GM23338 (cell line): Measurements from ENCODE around the gene SLC6A3. TPM values are rescaled to one million over a fixed set of nuclear protein-coding genes. Genes with fewer than 3 reads are reported as not detected.

Source experiments
- ATAC-seq: fragments of 200-7000 bp; cut with Tn5 transposase; 3 replicates; pipeline ENCODE4 v1.9.1; 2020
- DNase-seq: peaks from one replicate; pipeline ENCODE4 v3.0.0-alpha.2; 2015; ENCODE audit warnings: low spot score
- H2AFZ ChIP-seq: fragments of 200-600 bp; sonication (generic); 2 replicates; pipeline ENCODE4 v1.8.0; 2016; ENCODE audit warnings: antibody characterized with exemption, mild to moderate bottlenecking, moderate library complexity
- H3F3A ChIP-seq: fragments of 200-600 bp; sonication (generic); replicated peaks from 2 replicates; pipeline ENCODE4 v1.8.0; 2017; ENCODE audit warnings: antibody characterized with exemption, mixed run types, low read depth
- H3K27ac ChIP-seq: fragments of 200-600 bp; sonication (generic); 2 replicates; pipeline ENCODE4 v1.6.1; 2016; ENCODE audit warnings: low read depth
- H3K27me3 ChIP-seq: fragments of 200-600 bp; sonication (generic); 2 replicates; pipeline ENCODE4 v1.8.0; 2016; ENCODE audit warnings: mild to moderate bottlenecking, mixed run types, moderate library complexity; ENCODE audit not compliant: insufficient read depth
- H3K36me3 ChIP-seq: fragments of 200-600 bp; sonication (generic); 2 replicates; pipeline ENCODE4 v1.8.0; 2016; ENCODE audit warnings: mild to moderate bottlenecking; ENCODE audit not compliant: insufficient read depth
- H3K4me1 ChIP-seq: fragments of 200-600 bp; sonication (generic); 2 replicates; pipeline ENCODE4 v1.8.0; 2016; ENCODE audit warnings: mild to moderate bottlenecking, moderate library complexity; ENCODE audit not compliant: insufficient read depth
- H3K4me2 ChIP-seq: fragments of 200-600 bp; sonication (generic); 2 replicates; pipeline ENCODE4 v1.7.1; 2017; ENCODE audit warnings: mixed run types
- H3K4me3 ChIP-seq: fragments of 200-600 bp; sonication (generic); 2 replicates; pipeline ENCODE4 v1.6.1; 2016; ENCODE audit warnings: mixed run types
- H3K79me2 ChIP-seq: fragments of 200-600 bp; sonication (generic); replicated peaks from 2 replicates; pipeline ENCODE4 v1.8.0; 2017; ENCODE audit warnings: mild to moderate bottlenecking; ENCODE audit not compliant: insufficient read depth
- H3K9me2 ChIP-seq: fragments of 200-600 bp; sonication (generic); 2 replicates; pipeline ENCODE4 v1.8.0; 2017; ENCODE audit not compliant: insufficient read depth
- H4K20me1 ChIP-seq: fragments of 200-600 bp; sonication (generic); replicated peaks from 2 replicates; pipeline ENCODE4 v1.8.0; 2017; ENCODE audit warnings: mild to moderate bottlenecking; ENCODE audit not compliant: insufficient read depth
- H3K27ac Mint-ChIP-seq: 2 replicates; pipeline ENCODE4 v1.8.0; 2020; ENCODE audit warnings: inconsistent platforms, mild to moderate bottlenecking, moderate library complexity, mixed read lengths
- H3K27me3 Mint-ChIP-seq: 3 replicates; pipeline ENCODE4 v1.8.0; 2022; ENCODE audit warnings: low read depth, mild to moderate bottlenecking, moderate library complexity, mixed read lengths, inconsistent platforms; ENCODE audit not compliant: insufficient read depth, poor library complexity
- H3K36me3 Mint-ChIP-seq: 3 replicates; pipeline ENCODE4 v1.8.0; 2021; ENCODE audit warnings: low read depth, mild to moderate bottlenecking, inconsistent platforms, moderate library complexity, mixed read lengths
- H3K4me1 Mint-ChIP-seq: 3 replicates; pipeline ENCODE4 v1.8.0; 2020; ENCODE audit warnings: mild to moderate bottlenecking, inconsistent platforms, mixed read lengths
- H3K4me3 Mint-ChIP-seq: 3 replicates; pipeline ENCODE4 v1.8.0; 2021; ENCODE audit warnings: moderate library complexity, mild to moderate bottlenecking, inconsistent platforms, mixed read lengths
- H3K9me3 Mint-ChIP-seq: 3 replicates; pipeline ENCODE4 v1.8.0; 2020; ENCODE audit warnings: moderate library complexity, mild to moderate bottlenecking, inconsistent platforms, mixed read lengths
- CREB1 ChIP-seq: fragments of 250-450 bp; sonication (Bioruptor Pico); IDR thresholded peaks from 2 replicates; pipeline ENCODE4 v1.5.0; 2020; ENCODE audit warnings: low read depth, mild to moderate bottlenecking, moderate library complexity
- EZH2 ChIP-seq: fragments of 200-600 bp; sonication (generic); IDR thresholded peaks from one replicate; pipeline ENCODE4 v1.8.0; 2017; ENCODE audit warnings: antibody characterized with exemption, mild to moderate bottlenecking, low read depth; ENCODE audit not compliant: unreplicated experiment
- EZH2phosphoT487 ChIP-seq: fragments of 200-600 bp; sonication (generic); IDR thresholded peaks from one replicate; pipeline ENCODE4 v1.8.1; 2018; ENCODE audit warnings: antibody characterized with exemption; ENCODE audit not compliant: unreplicated experiment
- POLR2AphosphoS5 ChIP-seq: IDR thresholded peaks from 2 replicates; pipeline ENCODE4 v1.6.1; 2016; ENCODE audit warnings: antibody characterized with exemption, low read depth
- STAT1 ChIP-seq: IDR thresholded peaks from one replicate; pipeline ENCODE4 v1.6.1; 2016; ENCODE audit warnings: antibody characterized with exemption; ENCODE audit not compliant: unreplicated experiment
- ZNF114 ChIP-seq: fragments of 250-450 bp; sonication (Bioruptor Pico); IDR thresholded peaks from 2 replicates; pipeline ENCODE4 v1.5.0; 2020; ENCODE audit warnings: mild to moderate bottlenecking, moderate library complexity
- ZNF462 ChIP-seq: fragments of 250-450 bp; sonication (Bioruptor Pico); IDR thresholded peaks from 2 replicates; pipeline ENCODE4 v1.5.0; 2020; ENCODE audit warnings: mild to moderate bottlenecking, moderate library complexity
- polyA plus RNA-seq: library from polyadenylated mRNA; unstranded; fragments of >200 nt; fragmentation: Nextera tagmentation; extraction: Ambion mirVana; gene quantifications from 2 replicates; pipeline ENCODE4 v1.2.1, GENCODE V29; 2016
- total RNA-seq: library from RNA; depleted of rRNA; stranded (reverse); fragments of >200 nt; shearing (Covaris generic); gene quantifications from 2 replicates; pipeline ENCODE4 v1.2.3, GENCODE V29; 2014
- TF ChIP-seq, protein P1 (sequence below): IDR thresholded peaks from one replicate; pipeline ENCODE4 v1.6.1; 2018; ENCODE audit warnings: antibody characterized with exemption; ENCODE audit not compliant: unreplicated experiment
- TF ChIP-seq, protein P2 (sequence below): IDR thresholded peaks from 2 replicates; pipeline ENCODE4 v1.6.1; 2016; ENCODE audit warnings: antibody characterized with exemption
- TF ChIP-seq, protein P3 (sequence below), 2 experiments: fragments of 200-600 bp in 1 of 2; sonication (generic) in 1 of 2; conservative IDR thresholded peaks; 2 replicates each; pipeline versions ENCODE4 v1.5.1 to v1.6.1; 2016 to 2017; ENCODE audit warnings: antibody characterized with exemption in 2 of 2, low read depth in 2 of 2, mild to moderate bottlenecking in 2 of 2, moderate library complexity in 1 of 2

The SLC6A3 gene
- total and polyA plus RNA-seq, 2 experiments from 2014 or later = 0.76 to 1.0 TPM

DNA sequence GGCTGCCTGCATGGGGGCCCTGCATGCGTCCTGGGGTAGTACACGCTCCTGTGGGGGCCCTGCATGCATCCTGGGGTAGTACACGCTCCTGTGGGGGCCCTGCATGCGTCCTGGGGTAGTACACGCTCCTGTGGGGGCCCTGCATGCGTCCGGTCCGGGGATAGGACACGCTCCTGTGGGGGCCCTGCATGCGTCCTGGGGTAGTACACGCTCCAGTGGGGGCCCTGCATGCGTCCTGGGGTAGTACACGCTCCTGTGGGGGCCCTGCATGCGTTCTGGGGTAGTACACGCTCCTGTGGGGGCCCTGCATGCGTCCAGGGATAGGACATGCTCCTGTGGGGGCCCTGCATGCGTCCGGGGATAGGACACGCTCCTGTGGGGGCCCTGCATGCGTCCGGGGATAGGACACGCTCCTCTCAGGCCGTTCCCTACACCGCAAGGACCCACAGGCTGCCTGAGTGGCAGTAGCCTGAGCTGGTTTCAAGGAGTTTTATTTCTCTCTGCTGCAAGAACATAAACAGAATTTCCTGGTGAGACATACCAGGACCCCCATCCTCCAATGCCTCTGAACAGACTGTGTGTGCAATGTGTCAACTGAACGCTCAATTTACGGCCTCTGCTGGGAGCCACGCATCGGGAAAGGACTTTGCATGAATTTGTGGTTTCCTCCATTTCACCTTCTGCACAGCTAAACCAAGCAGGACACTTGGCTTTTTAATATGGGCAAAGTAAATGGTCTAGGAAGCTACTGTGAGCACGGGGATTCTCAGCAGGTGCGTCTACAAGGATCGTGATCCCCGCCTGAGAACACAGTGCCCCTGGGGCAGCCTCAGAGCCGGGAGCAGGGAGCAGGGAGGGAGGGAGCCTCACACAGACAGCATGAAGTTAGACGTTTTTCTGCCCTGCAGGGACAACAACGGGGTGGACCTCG is 51.4 kb downstream of the SLC6A3 start:
- Mint-ChIP-seq H3K4me1 (peaks cover 6% of the 10 kb centered on the region), H3K27ac (no peak overlapping the region), H3K36me3 (no peaks in the 10 kb centered on the region), H3K27me3 (peaks cover 3% of the 10 kb centered on the region), H3K4me3 (no peak overlapping the region), H3K9me3 (no peaks in the 10 kb centered on the region; the same call in 2 of the 3 replicates)
- Histone ChIP-seq H3F3A (no peaks in the 10 kb centered on the region), H3K9me2 (no peaks in the 10 kb centered on the region), H3K36me3 (no peaks in the 10 kb centered on the region), H3K4me3 (no peak overlapping the region), H3K4me1 (no peaks in the 10 kb centered on the region), H3K27ac (no peak overlapping the region), H4K20me1 (no peaks in the 10 kb centered on the region), H3K4me2 (no peak overlapping the region), H3K27me3 (no peaks in the 10 kb centered on the region), H3K79me2 (no peaks in the 10 kb centered on the region), H2AFZ (no peak overlapping the region)
- TF ChIP-seq ZNF462 = no peak
- no peak for TF ChIP-seq EZH2phosphoT487
- TF ChIP-seq, protein P1, sequence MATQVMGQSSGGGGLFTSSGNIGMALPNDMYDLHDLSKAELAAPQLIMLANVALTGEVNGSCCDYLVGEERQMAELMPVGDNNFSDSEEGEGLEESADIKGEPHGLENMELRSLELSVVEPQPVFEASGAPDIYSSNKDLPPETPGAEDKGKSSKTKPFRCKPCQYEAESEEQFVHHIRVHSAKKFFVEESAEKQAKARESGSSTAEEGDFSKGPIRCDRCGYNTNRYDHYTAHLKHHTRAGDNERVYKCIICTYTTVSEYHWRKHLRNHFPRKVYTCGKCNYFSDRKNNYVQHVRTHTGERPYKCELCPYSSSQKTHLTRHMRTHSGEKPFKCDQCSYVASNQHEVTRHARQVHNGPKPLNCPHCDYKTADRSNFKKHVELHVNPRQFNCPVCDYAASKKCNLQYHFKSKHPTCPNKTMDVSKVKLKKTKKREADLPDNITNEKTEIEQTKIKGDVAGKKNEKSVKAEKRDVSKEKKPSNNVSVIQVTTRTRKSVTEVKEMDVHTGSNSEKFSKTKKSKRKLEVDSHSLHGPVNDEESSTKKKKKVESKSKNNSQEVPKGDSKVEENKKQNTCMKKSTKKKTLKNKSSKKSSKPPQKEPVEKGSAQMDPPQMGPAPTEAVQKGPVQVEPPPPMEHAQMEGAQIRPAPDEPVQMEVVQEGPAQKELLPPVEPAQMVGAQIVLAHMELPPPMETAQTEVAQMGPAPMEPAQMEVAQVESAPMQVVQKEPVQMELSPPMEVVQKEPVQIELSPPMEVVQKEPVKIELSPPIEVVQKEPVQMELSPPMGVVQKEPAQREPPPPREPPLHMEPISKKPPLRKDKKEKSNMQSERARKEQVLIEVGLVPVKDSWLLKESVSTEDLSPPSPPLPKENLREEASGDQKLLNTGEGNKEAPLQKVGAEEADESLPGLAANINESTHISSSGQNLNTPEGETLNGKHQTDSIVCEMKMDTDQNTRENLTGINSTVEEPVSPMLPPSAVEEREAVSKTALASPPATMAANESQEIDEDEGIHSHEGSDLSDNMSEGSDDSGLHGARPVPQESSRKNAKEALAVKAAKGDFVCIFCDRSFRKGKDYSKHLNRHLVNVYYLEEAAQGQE = no peak
- TF ChIP-seq EZH2 = no peak
- TF ChIP-seq STAT1 = no peak
- no peak for TF ChIP-seq ZNF114
- TF ChIP-seq, protein P2, sequence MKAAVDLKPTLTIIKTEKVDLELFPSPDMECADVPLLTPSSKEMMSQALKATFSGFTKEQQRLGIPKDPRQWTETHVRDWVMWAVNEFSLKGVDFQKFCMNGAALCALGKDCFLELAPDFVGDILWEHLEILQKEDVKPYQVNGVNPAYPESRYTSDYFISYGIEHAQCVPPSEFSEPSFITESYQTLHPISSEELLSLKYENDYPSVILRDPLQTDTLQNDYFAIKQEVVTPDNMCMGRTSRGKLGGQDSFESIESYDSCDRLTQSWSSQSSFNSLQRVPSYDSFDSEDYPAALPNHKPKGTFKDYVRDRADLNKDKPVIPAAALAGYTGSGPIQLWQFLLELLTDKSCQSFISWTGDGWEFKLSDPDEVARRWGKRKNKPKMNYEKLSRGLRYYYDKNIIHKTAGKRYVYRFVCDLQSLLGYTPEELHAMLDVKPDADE = no peak
- TF ChIP-seq, protein P3, sequence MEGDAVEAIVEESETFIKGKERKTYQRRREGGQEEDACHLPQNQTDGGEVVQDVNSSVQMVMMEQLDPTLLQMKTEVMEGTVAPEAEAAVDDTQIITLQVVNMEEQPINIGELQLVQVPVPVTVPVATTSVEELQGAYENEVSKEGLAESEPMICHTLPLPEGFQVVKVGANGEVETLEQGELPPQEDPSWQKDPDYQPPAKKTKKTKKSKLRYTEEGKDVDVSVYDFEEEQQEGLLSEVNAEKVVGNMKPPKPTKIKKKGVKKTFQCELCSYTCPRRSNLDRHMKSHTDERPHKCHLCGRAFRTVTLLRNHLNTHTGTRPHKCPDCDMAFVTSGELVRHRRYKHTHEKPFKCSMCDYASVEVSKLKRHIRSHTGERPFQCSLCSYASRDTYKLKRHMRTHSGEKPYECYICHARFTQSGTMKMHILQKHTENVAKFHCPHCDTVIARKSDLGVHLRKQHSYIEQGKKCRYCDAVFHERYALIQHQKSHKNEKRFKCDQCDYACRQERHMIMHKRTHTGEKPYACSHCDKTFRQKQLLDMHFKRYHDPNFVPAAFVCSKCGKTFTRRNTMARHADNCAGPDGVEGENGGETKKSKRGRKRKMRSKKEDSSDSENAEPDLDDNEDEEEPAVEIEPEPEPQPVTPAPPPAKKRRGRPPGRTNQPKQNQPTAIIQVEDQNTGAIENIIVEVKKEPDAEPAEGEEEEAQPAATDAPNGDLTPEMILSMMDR (conservative IDR thresholded peaks at IDR 0.05; ENCODE audit: low read depth in 2 of 2) = no peak
- no peak for TF ChIP-seq POLR2AphosphoS5
- TF ChIP-seq CREB1 (CRISPR knock-in tag) = no peak
- no peak for DNase-seq
- ATAC-seq = no peak
